GM23338 (cell line): ENCODE data around the gene CENPS. TPM values are rescaled to one million over a fixed set of nuclear protein-coding genes. Genes with fewer than 3 reads are reported as not detected.

Experiments
- ATAC-seq: fragments of 200-7000 bp; cut with Tn5 transposase; 3 replicates; pipeline ENCODE4 v1.9.1; 2020
- DNase-seq: peaks from one replicate; pipeline ENCODE4 v3.0.0-alpha.2; 2015; ENCODE audit warnings: low spot score
- H2AFZ ChIP-seq: fragments of 200-600 bp; sonication (generic); 2 replicates; pipeline ENCODE4 v1.8.0; 2016; ENCODE audit warnings: antibody characterized with exemption, mild to moderate bottlenecking, moderate library complexity
- H3F3A ChIP-seq: fragments of 200-600 bp; sonication (generic); replicated peaks from 2 replicates; pipeline ENCODE4 v1.8.0; 2017; ENCODE audit warnings: antibody characterized with exemption, mixed run types, low read depth
- H3K27ac ChIP-seq: fragments of 200-600 bp; sonication (generic); 2 replicates; pipeline ENCODE4 v1.6.1; 2016; ENCODE audit warnings: low read depth
- H3K27me3 ChIP-seq: fragments of 200-600 bp; sonication (generic); 2 replicates; pipeline ENCODE4 v1.8.0; 2016; ENCODE audit warnings: mild to moderate bottlenecking, mixed run types, moderate library complexity; ENCODE audit not compliant: insufficient read depth
- H3K36me3 ChIP-seq: fragments of 200-600 bp; sonication (generic); 2 replicates; pipeline ENCODE4 v1.8.0; 2016; ENCODE audit warnings: mild to moderate bottlenecking; ENCODE audit not compliant: insufficient read depth
- H3K4me1 ChIP-seq: fragments of 200-600 bp; sonication (generic); 2 replicates; pipeline ENCODE4 v1.8.0; 2016; ENCODE audit warnings: mild to moderate bottlenecking, moderate library complexity; ENCODE audit not compliant: insufficient read depth
- H3K4me2 ChIP-seq: fragments of 200-600 bp; sonication (generic); 2 replicates; pipeline ENCODE4 v1.7.1; 2017; ENCODE audit warnings: mixed run types
- H3K4me3 ChIP-seq: fragments of 200-600 bp; sonication (generic); 2 replicates; pipeline ENCODE4 v1.6.1; 2016; ENCODE audit warnings: mixed run types
- H3K79me2 ChIP-seq: fragments of 200-600 bp; sonication (generic); replicated peaks from 2 replicates; pipeline ENCODE4 v1.8.0; 2017; ENCODE audit warnings: mild to moderate bottlenecking; ENCODE audit not compliant: insufficient read depth
- H3K9me2 ChIP-seq: fragments of 200-600 bp; sonication (generic); 2 replicates; pipeline ENCODE4 v1.8.0; 2017; ENCODE audit not compliant: insufficient read depth
- H4K20me1 ChIP-seq: fragments of 200-600 bp; sonication (generic); replicated peaks from 2 replicates; pipeline ENCODE4 v1.8.0; 2017; ENCODE audit warnings: mild to moderate bottlenecking; ENCODE audit not compliant: insufficient read depth
- H3K27ac Mint-ChIP-seq: 2 replicates; pipeline ENCODE4 v1.8.0; 2020; ENCODE audit warnings: inconsistent platforms, mild to moderate bottlenecking, moderate library complexity, mixed read lengths
- H3K27me3 Mint-ChIP-seq: 3 replicates; pipeline ENCODE4 v1.8.0; 2022; ENCODE audit warnings: low read depth, mild to moderate bottlenecking, moderate library complexity, mixed read lengths, inconsistent platforms; ENCODE audit not compliant: insufficient read depth, poor library complexity
- H3K36me3 Mint-ChIP-seq: 3 replicates; pipeline ENCODE4 v1.8.0; 2021; ENCODE audit warnings: low read depth, mild to moderate bottlenecking, inconsistent platforms, moderate library complexity, mixed read lengths
- H3K4me1 Mint-ChIP-seq: 3 replicates; pipeline ENCODE4 v1.8.0; 2020; ENCODE audit warnings: mild to moderate bottlenecking, inconsistent platforms, mixed read lengths
- H3K4me3 Mint-ChIP-seq: 3 replicates; pipeline ENCODE4 v1.8.0; 2021; ENCODE audit warnings: moderate library complexity, mild to moderate bottlenecking, inconsistent platforms, mixed read lengths
- H3K9me3 Mint-ChIP-seq: 3 replicates; pipeline ENCODE4 v1.8.0; 2020; ENCODE audit warnings: moderate library complexity, mild to moderate bottlenecking, inconsistent platforms, mixed read lengths
- CTCF ChIP-seq, 2 experiments: fragments of 200-600 bp in 1 of 2; sonication (generic) in 1 of 2; conservative IDR thresholded peaks; 2 replicates each; pipeline versions ENCODE4 v1.5.1 to v1.6.1; 2016 to 2017; ENCODE audit warnings: antibody characterized with exemption in 2 of 2, low read depth in 2 of 2, mild to moderate bottlenecking in 2 of 2, moderate library complexity in 1 of 2
- ETS1 ChIP-seq: IDR thresholded peaks from 2 replicates; pipeline ENCODE4 v1.6.1; 2016; ENCODE audit warnings: antibody characterized with exemption
- EZH2 ChIP-seq: fragments of 200-600 bp; sonication (generic); IDR thresholded peaks from one replicate; pipeline ENCODE4 v1.8.0; 2017; ENCODE audit warnings: antibody characterized with exemption, mild to moderate bottlenecking, low read depth; ENCODE audit not compliant: unreplicated experiment
- EZH2phosphoT487 ChIP-seq: fragments of 200-600 bp; sonication (generic); IDR thresholded peaks from one replicate; pipeline ENCODE4 v1.8.1; 2018; ENCODE audit warnings: antibody characterized with exemption; ENCODE audit not compliant: unreplicated experiment
- JUNB ChIP-seq: IDR thresholded peaks from one replicate; pipeline ENCODE4 v1.6.1; 2016; ENCODE audit warnings: antibody characterized with exemption; ENCODE audit not compliant: unreplicated experiment
- NANOG ChIP-seq: IDR thresholded peaks from 2 replicates; pipeline ENCODE4 v1.6.1; 2016; ENCODE audit warnings: antibody characterized with exemption, borderline replicate concordance
- POLR2AphosphoS5 ChIP-seq: IDR thresholded peaks from 2 replicates; pipeline ENCODE4 v1.6.1; 2016; ENCODE audit warnings: antibody characterized with exemption, low read depth
- REST ChIP-seq: IDR thresholded peaks from one replicate; pipeline ENCODE4 v1.6.1; 2018; ENCODE audit warnings: antibody characterized with exemption; ENCODE audit not compliant: unreplicated experiment
- STAT1 ChIP-seq: IDR thresholded peaks from one replicate; pipeline ENCODE4 v1.6.1; 2016; ENCODE audit warnings: antibody characterized with exemption; ENCODE audit not compliant: unreplicated experiment
- ZNF114 ChIP-seq: fragments of 250-450 bp; sonication (Bioruptor Pico); IDR thresholded peaks from 2 replicates; pipeline ENCODE4 v1.5.0; 2020; ENCODE audit warnings: mild to moderate bottlenecking, moderate library complexity
- ZNF331 ChIP-seq: fragments of 250-450 bp; sonication (Bioruptor Pico); IDR thresholded peaks from 2 replicates; pipeline ENCODE4 v1.5.0; 2020; ENCODE audit warnings: low read depth, mild to moderate bottlenecking, moderate library complexity
- polyA plus RNA-seq: library from polyadenylated mRNA; unstranded; fragments of >200 nt; fragmentation: Nextera tagmentation; extraction: Ambion mirVana; gene quantifications from 2 replicates; pipeline ENCODE4 v1.2.1, GENCODE V29; 2016
- total RNA-seq: library from RNA; depleted of rRNA; stranded (reverse); fragments of >200 nt; shearing (Covaris generic); gene quantifications from 2 replicates; pipeline ENCODE4 v1.2.3, GENCODE V29; 2014

Gene CENPS
- total and polyA plus RNA-seq, 2 experiments from 2014 or later, result 4.7 to 31.3 TPM

- Mint-ChIP-seq H3K4me1 (peaks cover 6% of the 10 kb centered on the region), H3K27ac (peak overlapping the region; percentile 86; the same call in 1 of the 2 replicates), H3K4me3 (no peak overlapping the region; the same call in 2 of the 3 replicates), H3K36me3 (peaks cover 70% of the 10 kb centered on the region), H3K9me3 (no peaks in the 10 kb centered on the region; the same call in 2 of the 3 replicates), H3K27me3 (peaks cover 6% of the 10 kb centered on the region)
- Histone ChIP-seq H3K9me2 (no peaks in the 10 kb centered on the region), H3K4me2 (no peak overlapping the region), H3F3A (peaks cover 25% of the 10 kb centered on the region), H2AFZ (no peak overlapping the region), H3K79me2 (no peaks in the 10 kb centered on the region; the same call in 1 of the 2 replicates), H4K20me1 (peaks cover 15% of the 10 kb centered on the region), H3K36me3 (peaks cover 61% of the 10 kb centered on the region), H3K4me1 (no peaks in the 10 kb centered on the region), H3K27ac (no peak overlapping the region), H3K27me3 (no peaks in the 10 kb centered on the region), H3K4me3 (no peak overlapping the region)
- ATAC-seq, result no peak
- no peak for TF ChIP-seq STAT1
- no peak for TF ChIP-seq EZH2
- TF ChIP-seq JUNB, result no peak
- DNase-seq, result no peak
Measured at GRCh38 chr1:10419351-10419750, 10.9 kb upstream of the CENPS start.

- H3K27ac Mint-ChIP-seq, result no peak overlapping the region
- Histone ChIP-seq H3K27ac (no peak overlapping the region), H3K4me3 (no peak overlapping the region), H2AFZ (no peak overlapping the region), H3K4me1 (no peaks in the 10 kb centered on the region), H4K20me1 (peaks cover 11% of the 10 kb centered on the region; the same call in 1 of the 2 replicates), H3K36me3 (peaks cover 38% of the 10 kb centered on the region), H3K9me2 (no peaks in the 10 kb centered on the region), H3K79me2 (no peaks in the 10 kb centered on the region), H3F3A (peaks cover 23% of the 10 kb centered on the region; the same call in 1 of the 2 replicates), H3K4me2 (no peak overlapping the region), H3K27me3 (no peaks in the 10 kb centered on the region)
- no peaks in the 10 kb centered on the region for H3K9me3 Mint-ChIP-seq
- H3K27me3 Mint-ChIP-seq, result peaks cover 11% of the 10 kb centered on the region
- peaks cover 5% of the 10 kb centered on the region; the same call in 2 of the 3 replicates for H3K4me1 Mint-ChIP-seq
- no peak overlapping the region for H3K4me3 Mint-ChIP-seq
- TF ChIP-seq EZH2 (no peak), ETS1 (no peak), STAT1 (no peak), CTCF (conservative IDR thresholded peaks at IDR 0.05; ENCODE audit: low read depth in 2 of 2) (peak in 1 of 2 experiments; percentile 11; a peak in 1 of 4 replicates), ZNF331 (CRISPR knock-in tag) (no peak)
- ATAC-seq (no peak), DNase-seq (no peak)
- H3K36me3 Mint-ChIP-seq, result peaks cover 55% of the 10 kb centered on the region
Measured at GRCh38 chr1:10421637-10422036, 8.6 kb upstream of the CENPS start.

- H3K27me3 ChIP-seq, result no peaks in the 10 kb centered on the region
- peaks cover 5% of the 10 kb centered on the region; the same call in 2 of the 3 replicates for H3K4me1 Mint-ChIP-seq
- H3F3A ChIP-seq, result 0 out of 2 replicates have a peak, but pooled peaks cover 14% of the 10 kb centered on the region
- peak overlapping the region; percentile 83 for H3K27ac Mint-ChIP-seq
- DNase-seq (no peak), ATAC-seq (no peak)
- H3K9me3 Mint-ChIP-seq, result no peaks in the 10 kb centered on the region
- no peak overlapping the region for H3K4me3 Mint-ChIP-seq
- no peak overlapping the region for H2AFZ ChIP-seq
- H4K20me1 ChIP-seq, result no peaks in the 10 kb centered on the region
- no peak overlapping the region for H3K4me3 ChIP-seq
- H3K4me1 ChIP-seq, result no peaks in the 10 kb centered on the region
- no peaks in the 10 kb centered on the region for H3K79me2 ChIP-seq
- H3K36me3 ChIP-seq, result peaks cover 20% of the 10 kb centered on the region
- no peaks in the 10 kb centered on the region for H3K9me2 ChIP-seq
- no peak overlapping the region for H3K4me2 ChIP-seq
- H3K36me3 Mint-ChIP-seq, result peaks cover 32% of the 10 kb centered on the region
- peak overlapping the region; percentile 27; the same call in 1 of the 2 replicates for H3K27ac ChIP-seq
- H3K27me3 Mint-ChIP-seq, result peaks cover 7% of the 10 kb centered on the region
- TF ChIP-seq EZH2 (no peak), NANOG (no peak), JUNB (no peak), ZNF114 (CRISPR knock-in tag) (no peak), ETS1 (no peak), REST (no peak), EZH2phosphoT487 (no peak), POLR2AphosphoS5 (no peak), ZNF331 (CRISPR knock-in tag) (no peak)
Measured at GRCh38 chr1:10424034-10424433, 6.2 kb upstream of the CENPS start.
